Stimulated activated CD8-positive, alpha-beta memory T cell treated with anti-CD3 and anti-CD28 coated beads, Interleukin-15, amount 100 ng/mL, for 24 hours (primary cell): ENCODE results near the gene DKKL1.
"Not testable (repeated sequence)": the region's sequence is repeated elsewhere in the genome, so short reads cannot be mapped to it uniquely, and the experiment has no call there.

ENCODE experiments used
- DNase-seq: peaks from one replicate; pipeline ENCODE4 v3.0.0-alpha.2; 2020; ENCODE audit warnings: low read depth

DKKL1 gene

DNA sequence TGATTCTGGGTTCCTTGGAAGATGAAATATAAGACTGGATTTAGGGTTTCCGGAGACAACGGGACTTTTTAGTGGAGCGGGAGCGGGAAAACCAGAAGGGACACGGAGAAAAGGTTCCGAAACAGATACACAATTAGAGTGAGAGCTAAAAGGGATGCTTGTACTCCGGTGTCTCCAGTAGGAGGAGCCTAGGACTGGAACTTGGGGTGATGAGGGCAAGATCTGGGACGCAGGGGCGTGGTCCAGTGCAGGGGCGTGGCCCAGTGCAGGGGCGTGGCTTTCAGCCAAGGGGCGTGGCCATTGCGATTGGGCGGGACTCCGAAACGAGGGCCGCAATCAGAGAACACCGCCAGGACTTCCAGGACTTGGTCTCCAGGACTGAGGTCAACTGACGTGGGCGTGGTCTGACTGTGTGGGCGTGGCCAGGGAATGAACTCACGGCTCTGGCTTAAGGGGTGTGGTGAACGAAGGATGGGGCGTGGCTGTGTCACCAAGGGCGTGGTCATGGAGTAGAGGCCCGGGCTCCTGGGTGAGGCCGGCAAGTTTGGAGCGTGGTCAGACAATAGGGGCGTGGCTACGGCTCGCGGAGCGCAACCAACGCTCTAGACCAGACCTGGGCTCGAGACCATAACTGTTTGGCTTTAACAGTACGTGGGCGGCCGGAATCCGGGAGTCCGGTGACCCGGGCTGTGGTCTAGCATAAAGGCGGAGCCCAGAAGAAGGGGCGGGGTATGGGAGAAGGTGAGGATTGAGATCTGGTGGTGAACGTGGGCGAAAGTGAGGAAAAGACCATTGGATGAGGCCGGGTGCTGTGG is at the start of gene DKKL1:
Gene DKKL1, plus strand, starts transcription at position 610 of the 815 bp plus-strand sequence. Its CDS starts 122 bp downstream, at position 732.
- peak; percentile 41 for DNase-seq

DNA sequence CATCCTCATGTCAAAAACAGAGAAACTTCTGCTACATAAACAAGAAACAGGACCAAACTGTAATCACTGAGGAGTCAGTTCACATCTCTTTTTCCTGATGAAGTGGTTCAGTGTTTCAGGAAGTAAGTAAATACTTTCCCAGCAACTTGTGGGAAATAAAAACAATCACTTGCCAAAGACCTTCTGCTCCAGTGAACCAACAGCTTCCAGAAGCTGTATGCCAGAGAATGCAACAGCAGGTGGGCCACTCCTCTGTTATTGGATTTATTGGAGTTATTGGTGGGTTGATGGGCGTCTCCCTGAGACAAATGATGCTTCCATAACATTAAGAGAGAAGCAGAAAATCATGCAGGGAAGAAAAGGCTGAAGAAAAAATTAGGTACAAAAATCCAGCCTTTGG is 48.6 kb upstream of the DKKL1 start:
- DNase-seq, result no peak

DNA sequence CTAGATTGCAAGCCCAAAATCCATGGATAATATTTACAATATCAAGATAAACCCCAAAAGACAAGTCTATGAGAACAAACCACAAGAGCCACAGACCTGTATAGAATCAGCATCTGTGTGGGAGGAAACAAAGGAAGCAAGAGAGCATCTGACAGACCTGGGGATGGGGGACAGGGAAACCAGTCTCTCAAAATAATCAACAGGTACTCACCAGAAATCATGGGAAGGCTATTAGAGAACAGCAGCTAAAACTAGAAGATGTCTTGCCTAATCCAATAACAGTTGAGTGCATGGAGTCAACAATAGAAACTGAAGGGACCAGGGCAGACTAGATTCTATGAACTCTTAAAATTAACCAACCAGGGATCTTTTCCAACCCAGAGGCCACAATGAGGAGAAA is 47.4 kb upstream of the DKKL1 start:
- no peak for DNase-seq

- DNase-seq, result no peak
Observed at GRCh38 chr19:49318296-49318695, 45.4 kb upstream of the DKKL1 start.

- DNase-seq, result no peak
Observed at GRCh38 chr19:49324801-49325576, 38.7 kb upstream of the DKKL1 start, which contains the start of gene SLC6A16. Gene SLC6A16 (minus strand): TSS chr19:49325191. CDS start chr19:49311347, 13,844 bp downstream.

GRCh38 chr19:49325756-49326155 is 37.9 kb upstream of the DKKL1 start:
- not testable (repeated sequence) for DNase-seq

GRCh38 chr19:49326165-49326704 is 37.4 kb upstream of the DKKL1 start:
- DNase-seq, result no peak

GRCh38 chr19:49327878-49328544 is 35.7 kb upstream of the DKKL1 start:
- DNase-seq, result no peak

- DNase-seq, result no peak
Observed at GRCh38 chr19:49328741-49329140, 34.9 kb upstream of the DKKL1 start.

DNA sequence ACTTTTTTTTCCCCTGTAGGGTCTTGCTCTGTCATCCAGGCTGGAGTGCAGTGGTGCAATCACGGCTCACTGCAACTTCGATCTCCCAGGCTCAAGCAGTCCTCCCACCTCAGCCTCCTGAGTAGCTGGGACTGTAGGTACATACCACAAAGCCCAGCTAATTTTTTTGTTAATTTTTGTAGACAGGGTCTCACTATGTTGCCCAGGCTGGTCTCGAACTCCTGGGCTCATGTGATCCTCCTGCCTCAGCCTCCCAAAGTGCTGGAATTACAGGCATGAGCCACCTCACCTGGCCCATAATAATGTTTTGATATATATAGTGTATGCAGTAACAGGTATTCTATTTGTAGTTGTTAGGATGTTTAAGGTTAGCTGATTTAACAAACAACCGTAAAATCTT is 32.5 kb upstream of the DKKL1 start:
- not testable (repeated sequence) for DNase-seq

DNA sequence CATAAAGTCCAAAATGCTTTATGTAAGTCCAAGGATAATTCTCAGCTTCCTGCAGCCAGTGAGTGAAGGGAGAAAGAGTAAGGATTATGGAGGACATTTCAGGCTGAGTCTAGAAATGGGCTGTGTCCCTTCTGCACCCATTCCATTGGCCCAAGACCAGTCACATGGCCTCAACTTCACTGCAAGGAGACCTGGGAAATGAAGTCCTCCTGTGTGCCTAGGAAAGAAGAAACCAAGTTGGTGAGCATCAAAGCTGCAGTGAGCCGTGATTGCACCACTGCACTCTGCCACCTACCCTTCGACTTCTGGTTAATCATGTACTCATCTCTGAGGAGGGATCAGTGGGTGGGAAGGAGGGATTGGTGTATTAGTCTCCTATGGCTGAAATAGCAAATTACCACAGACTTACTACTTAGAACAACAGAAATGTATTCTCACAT is 32.0 kb upstream of the DKKL1 start:
- no peak for DNase-seq

DNA sequence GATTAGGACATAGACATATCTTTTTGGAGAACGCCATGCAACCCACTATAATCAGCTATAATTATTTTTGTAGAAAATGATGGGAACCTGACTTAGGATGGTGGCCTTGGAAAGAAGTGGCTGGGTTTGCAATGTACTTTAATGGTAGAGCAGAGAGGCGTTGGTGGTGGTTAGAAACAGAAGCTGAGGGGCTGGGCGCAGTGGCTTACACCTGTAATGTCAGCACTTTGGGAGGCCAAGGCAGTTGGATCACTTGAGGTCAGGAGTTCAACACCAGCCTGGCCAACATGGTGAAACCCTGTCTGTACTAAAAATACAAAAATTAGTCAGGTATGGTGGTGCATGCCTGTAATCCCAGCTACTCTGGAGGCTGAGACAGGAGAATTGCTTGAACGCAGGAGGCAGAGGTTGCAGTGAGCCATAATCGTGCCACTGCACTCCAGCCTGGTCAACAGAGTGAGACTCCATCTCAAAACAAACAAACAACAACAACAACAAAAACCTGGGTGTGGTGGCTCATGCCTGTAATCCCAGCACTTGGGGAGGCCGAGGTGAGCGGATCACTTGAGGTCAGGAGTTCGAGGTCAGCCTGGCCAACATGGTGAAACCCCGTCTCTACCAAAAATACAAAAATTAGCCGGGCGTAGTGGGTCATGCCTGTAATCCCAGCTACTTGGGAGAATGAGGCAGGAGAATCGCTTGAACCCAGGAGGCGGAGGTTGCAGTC is 30.8 kb upstream of the DKKL1 start:
- DNase-seq, result not testable (repeated sequence)

- no peak for DNase-seq
Observed at GRCh38 chr19:49333418-49333805, 30.3 kb upstream of the DKKL1 start.

- DNase-seq, result peak; percentile 31
Observed at GRCh38 chr19:49333811-49334288, 29.8 kb upstream of the DKKL1 start.

DNA sequence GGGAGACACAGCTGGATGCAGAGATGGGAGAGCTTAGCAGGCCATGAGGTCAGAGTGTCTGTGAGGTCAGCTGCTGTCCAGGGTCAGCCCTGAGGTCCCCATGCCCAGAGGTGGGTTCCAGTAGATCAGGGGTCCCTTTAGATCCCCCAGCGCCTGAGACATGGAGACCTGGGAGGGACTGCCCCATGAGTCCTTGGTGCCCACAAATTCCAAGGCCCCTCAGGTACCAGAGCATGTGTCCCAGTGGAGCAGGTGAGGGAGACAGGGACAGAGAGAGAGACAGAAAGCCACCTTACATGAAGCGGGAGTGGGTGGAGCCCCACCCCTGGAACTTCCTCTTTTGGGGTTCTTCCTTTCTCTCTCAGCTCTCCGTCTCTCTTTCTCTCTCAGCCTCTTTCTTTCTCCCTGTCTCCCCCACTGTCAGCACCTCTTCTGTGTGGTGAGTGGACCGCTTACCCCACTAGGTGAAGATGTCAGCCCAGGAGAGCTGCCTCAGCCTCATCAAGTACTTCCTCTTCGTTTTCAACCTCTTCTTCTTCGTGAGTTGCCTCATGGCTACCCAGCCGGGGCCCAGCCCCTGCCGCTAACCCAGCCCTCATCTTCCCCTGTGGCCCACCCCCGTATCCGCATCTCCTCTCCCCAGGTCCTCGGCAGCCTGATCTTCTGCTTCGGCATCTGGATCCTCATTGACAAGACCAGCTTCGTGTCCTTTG is 28.4 kb upstream of the DKKL1 start, which contains the start of gene CD37:
Gene CD37, plus strand, starts transcription at position 336 of the 713 bp plus-strand sequence. Its CDS starts 135 bp downstream, at position 471.
- DNase-seq, result no peak

DNA sequence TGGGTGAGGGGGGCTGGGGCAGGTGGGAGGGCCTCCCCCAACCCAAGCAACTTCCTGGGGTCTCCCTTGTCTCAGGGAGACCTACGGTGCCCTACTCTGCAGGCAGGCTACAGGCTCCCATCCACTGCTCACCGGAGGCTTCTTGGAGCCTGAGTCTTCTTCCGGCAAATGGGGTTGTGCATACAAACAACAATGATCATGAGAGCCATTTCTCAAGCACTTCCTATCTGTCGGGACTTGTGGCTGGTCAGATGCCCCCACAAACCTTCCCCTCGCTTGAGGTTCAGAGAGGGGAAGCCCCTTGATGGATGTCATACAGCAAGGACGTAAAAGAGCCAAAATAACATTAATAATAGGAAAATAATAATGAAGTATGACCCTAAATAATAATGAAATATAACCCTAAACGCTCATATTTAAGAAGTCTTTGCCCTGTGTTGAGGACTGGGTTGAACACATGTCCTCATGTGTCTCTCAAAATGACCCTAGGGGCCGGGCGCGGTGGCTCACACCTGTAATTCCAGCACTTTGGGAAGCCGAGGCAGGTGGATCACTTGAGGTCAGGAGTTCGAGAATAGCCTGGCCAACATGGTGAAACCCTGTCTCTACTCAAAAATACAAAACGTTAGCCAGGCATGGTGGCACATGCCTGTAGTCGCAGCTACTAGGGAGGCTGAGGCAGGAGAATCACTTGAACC is 27.7 kb upstream of the DKKL1 start:
- no peak for DNase-seq

- DNase-seq, result no peak
Observed at GRCh38 chr19:49336482-49337266, 27.0 kb upstream of the DKKL1 start.

DNA sequence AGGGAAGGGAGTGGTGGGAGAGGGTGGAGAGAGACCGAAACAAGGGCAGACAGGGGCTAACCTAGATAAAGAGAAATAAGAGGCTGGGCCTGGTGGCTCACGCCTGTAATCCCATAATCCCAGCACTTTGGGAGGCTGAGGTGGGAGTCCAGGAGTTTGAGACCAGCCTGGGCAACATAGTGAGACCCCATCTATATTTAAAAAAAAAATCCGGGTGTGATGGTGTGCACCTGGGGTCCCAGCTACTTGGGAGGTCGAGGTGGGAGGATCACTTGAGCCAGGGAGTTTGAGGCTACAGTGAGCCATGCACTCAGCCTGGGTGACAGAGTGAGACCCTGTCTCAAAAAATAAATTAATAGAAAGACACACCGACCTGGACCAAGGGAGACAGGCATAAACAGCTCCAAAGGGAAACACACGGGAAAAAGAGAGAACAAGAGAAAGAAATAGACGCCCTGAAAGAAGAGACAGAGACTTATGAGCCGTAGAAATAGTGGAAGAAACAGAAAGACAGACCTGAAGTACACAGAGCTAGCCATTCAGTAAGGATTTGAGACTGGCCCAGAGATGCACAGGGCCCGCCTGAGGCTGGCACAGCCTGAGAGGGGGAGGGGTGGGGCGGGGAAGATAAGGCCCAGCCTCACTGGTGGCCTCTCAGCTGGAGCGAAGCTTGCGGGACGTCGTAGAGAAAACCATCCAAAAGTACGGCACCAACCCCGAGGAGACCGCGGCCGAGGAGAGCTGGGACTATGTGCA is 26.2 kb upstream of the DKKL1 start:
- DNase-seq, result no peak
